Adipose tissue (tissue), 3 donors: Measurements from ENCODE around the gene PPP2R1A. TPM values are rescaled to one million over a fixed set of nuclear protein-coding genes. Genes with fewer than 3 reads are reported as not detected.

Experiments used
- polyA plus RNA-seq, 3 donors: library from polyadenylated mRNA; stranded (reverse); fragments of 200-250 nt; gene quantifications; one replicate each; pipeline ENCODE4 v1.2.3, GENCODE V29; 2013
- donor health status: healthy with polysubstance abuse.
- donor health status: Bipolar disorder and iron deficiency.
- donor health status: healthy.

PPP2R1A gene
- polyA plus RNA-seq, 3 donors, result 58.2 to 106 (median 88.5) TPM

Other genes starting within 250 kb of the PPP2R1A start
- gene ZNF350, start 203.2 kb upstream of the PPP2R1A start, polyA plus RNA-seq, result 1 to 10 TPM; 3.9 to 5.6 (median 5.4) TPM
- 1 to 10 TPM; 2.5 to 4.2 (median 2.7) TPM for gene ZNF615, start 181.8 kb upstream of the PPP2R1A start, polyA plus RNA-seq
- 1 to 10 TPM; 1.8 to 4.3 (median 3.1) TPM for gene ZNF614, start 161.7 kb upstream of the PPP2R1A start, polyA plus RNA-seq
- 1 to 10 TPM; 3.1 to 4.3 (median 3.3) TPM for gene ZNF432, start 141.2 kb upstream of the PPP2R1A start, polyA plus RNA-seq
- 1 to 10 TPM; 5.1 to 5.9 (median 5.8) TPM for gene ZNF841, start 94.3 kb upstream of the PPP2R1A start, polyA plus RNA-seq
- 1 to 10 TPM; 2.1 to 3.2 (median 2.2) TPM for gene ZNF616, start 50.1 kb upstream of the PPP2R1A start, polyA plus RNA-seq
- 1 to 10 TPM; 2.2 to 5.4 (median 4.0) TPM for gene ZNF836, start 18.4 kb upstream of the PPP2R1A start, polyA plus RNA-seq
- gene ZNF766, start 79.5 kb downstream of the PPP2R1A start, polyA plus RNA-seq, result 1 to 10 TPM; 2.0 to 3.8 (median 2.7) TPM
- gene ZNF480, start 107.1 kb downstream of the PPP2R1A start, polyA plus RNA-seq, result 1 to 10 TPM; 2.5 to 3.4 (median 2.8) TPM
- 1 to 10 TPM in 1 of 3 donors, under 1 TPM in 2; 0.39 to 1.0 (median 0.93) TPM for gene ZNF610, start 146.2 kb downstream of the PPP2R1A start, polyA plus RNA-seq
- 10 to 100 TPM in 1 of 3 donors, 1 to 10 TPM in 2; 5.7 to 12.5 (median 8.5) TPM for gene ZNF880, start 179.9 kb downstream of the PPP2R1A start, polyA plus RNA-seq
- 10 to 100 TPM in 1 of 3 donors, 1 to 10 TPM in 2; 3.2 to 11.9 (median 4.3) TPM for gene ZNF528, start 207.8 kb downstream of the PPP2R1A start, polyA plus RNA-seq
- gene ZNF534, start 239.1 kb downstream of the PPP2R1A start, polyA plus RNA-seq, result not detected